Suprapubic skin (tissue), 4 donors: ENCODE measurements around the gene RAP1B.

Experiments
- EP300 ChIP-seq: sonication (generic); formaldehyde crosslinking; IDR thresholded peaks from one replicate; pipeline ENCODE4 v1.6.1; 2017; ENCODE audit warnings: antibody characterized with exemption
- POLR2A ChIP-seq, 2 donors: fragments of 450-650 bp; IDR thresholded peaks; one replicate each; pipeline ENCODE4 v1.6.1; 2017; ENCODE audit warnings: antibody characterized with exemption in 2 of 2, mild to moderate bottlenecking in 2 of 2, moderate library complexity in 2 of 2
- POLR2AphosphoS5 ChIP-seq, 3 donors: sonication (generic); formaldehyde crosslinking; IDR thresholded peaks; one replicate each; pipeline ENCODE4 v1.6.1; 2017; ENCODE audit warnings: antibody characterized with exemption in 3 of 3
- TF ChIP-seq, protein P1 (sequence below), 2 donors: fragments of 200-600 bp in 1 of 2; fragments of 450-650 bp in 1 of 2; sonication (generic) in 1 of 2; IDR thresholded peaks; one replicate each; pipeline ENCODE4 v1.5.1; 2016 to 2019; ENCODE audit warnings: antibody characterized with exemption in 2 of 2, mild to moderate bottlenecking in 1 of 2, moderate library complexity in 1 of 2

GRCh38 chr12:68627673-68628319, 17.1 kb downstream of the RAP1B start:
- TF ChIP-seq POLR2A (IDR thresholded peaks at IDR 0.05) (no peak), POLR2AphosphoS5 (IDR thresholded peaks at IDR 0.05) (no peak), EP300 (no peak)
- TF ChIP-seq, protein P1, sequence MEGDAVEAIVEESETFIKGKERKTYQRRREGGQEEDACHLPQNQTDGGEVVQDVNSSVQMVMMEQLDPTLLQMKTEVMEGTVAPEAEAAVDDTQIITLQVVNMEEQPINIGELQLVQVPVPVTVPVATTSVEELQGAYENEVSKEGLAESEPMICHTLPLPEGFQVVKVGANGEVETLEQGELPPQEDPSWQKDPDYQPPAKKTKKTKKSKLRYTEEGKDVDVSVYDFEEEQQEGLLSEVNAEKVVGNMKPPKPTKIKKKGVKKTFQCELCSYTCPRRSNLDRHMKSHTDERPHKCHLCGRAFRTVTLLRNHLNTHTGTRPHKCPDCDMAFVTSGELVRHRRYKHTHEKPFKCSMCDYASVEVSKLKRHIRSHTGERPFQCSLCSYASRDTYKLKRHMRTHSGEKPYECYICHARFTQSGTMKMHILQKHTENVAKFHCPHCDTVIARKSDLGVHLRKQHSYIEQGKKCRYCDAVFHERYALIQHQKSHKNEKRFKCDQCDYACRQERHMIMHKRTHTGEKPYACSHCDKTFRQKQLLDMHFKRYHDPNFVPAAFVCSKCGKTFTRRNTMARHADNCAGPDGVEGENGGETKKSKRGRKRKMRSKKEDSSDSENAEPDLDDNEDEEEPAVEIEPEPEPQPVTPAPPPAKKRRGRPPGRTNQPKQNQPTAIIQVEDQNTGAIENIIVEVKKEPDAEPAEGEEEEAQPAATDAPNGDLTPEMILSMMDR (IDR thresholded peaks at IDR 0.05) = no peak
